D721Med (cell line): ENCODE results near the gene GMPS.

Experiments used
- DNase-seq: peaks from one replicate; pipeline ENCODE4 v3.0.0; 2011; ENCODE audit warnings: low spot score; ENCODE audit not compliant: insufficient read length
- FAIRE-seq: peaks from 2 replicates; lab custom pipeline; 2011; peaks lifted over from hg19 to GRCh38; lab: Jason Lieb, UNC
- CTCF ChIP-seq: IDR thresholded peaks from 2 replicates; pipeline ENCODE4 v1.5.1; 2012; ENCODE audit warnings: mild to moderate bottlenecking, control low read depth; ENCODE audit not compliant: insufficient read depth; ENCODE audit errors: missing control alignments

The GMPS gene

GRCh38 chr3:155944081-155944480 is 73.6 kb downstream of the GMPS start:
- FAIRE-seq (no peak), DNase-seq (no peak)
- no peak for TF ChIP-seq CTCF

GRCh38 chr3:155946178-155946577 is 75.7 kb downstream of the GMPS start:
- FAIRE-seq = no peak

GRCh38 chr3:155948476-155948875 is 78.0 kb downstream of the GMPS start:
- DNase-seq = no peak
- no peak for TF ChIP-seq CTCF
- FAIRE-seq = no peak

More at GRCh38 chr3:155946178-155946577, 75.7 kb downstream of the GMPS start:
- no peak for TF ChIP-seq CTCF
- no peak for DNase-seq

GRCh38 chr3:155949453-155950217 is 79.2 kb downstream of the GMPS start:
- TF ChIP-seq CTCF = no peak
- FAIRE-seq = no peak
- DNase-seq = no peak

- no peak for TF ChIP-seq CTCF
- FAIRE-seq (no peak), DNase-seq (no peak)
Observed at GRCh38 chr3:155956508-155957411, 86.3 kb downstream of the GMPS start.

- TF ChIP-seq CTCF = no peak
- DNase-seq (no peak), FAIRE-seq (no peak)
Observed at GRCh38 chr3:155957412-155957880, 87.0 kb downstream of the GMPS start.
